GM10248 (cell line): Measurements from ENCODE around the gene CYTH1.
"Not testable (repeated sequence)": the region's sequence is repeated elsewhere in the genome, so short reads cannot be mapped to it uniquely, and the experiment has no call there.

ENCODE experiments used
- CTCF ChIA-PET: fragments of 300-600 bp; sonication (Branson Sonifier 250); formaldehyde crosslinking; extraction: SDS; loops from one replicate; lab custom pipeline; 2021; ENCODE audit warnings: antibody characterized with exemption; lab: Yijun Ruan, JAX
- POLR2A ChIA-PET: fragments of 350-650 bp; sonication (Branson Sonifier 250); formaldehyde crosslinking; extraction: SDS; loops from one replicate; lab custom pipeline; 2020; ENCODE audit warnings: antibody characterized with exemption; lab: Yijun Ruan, JAX
- DNase-seq: peaks from one replicate; pipeline ENCODE4 v3.0.0; 2012; ENCODE audit errors: extremely low spot score
- CTCF ChIP-seq: IDR thresholded peaks from 2 replicates; pipeline ENCODE4 v1.5.1; 2012; ENCODE audit warnings: mild to moderate bottlenecking, low read depth; ENCODE audit errors: extremely low read depth, missing control alignments, control extremely low read depth

CYTH1 gene

GRCh38 chr17:78781104-78781892, 775 bp downstream of the CYTH1 start:
- TF ChIP-seq CTCF: no peak
- CTCF ChIA-PET: interaction anchor here (1.0 to 3.4 kb wide), 3 partner anchors 16 to 44 kb away, joined by 3 to 12 read pairs (median 3); no protein-coding TSS in a partner anchor
- no peak for DNase-seq

DNA sequence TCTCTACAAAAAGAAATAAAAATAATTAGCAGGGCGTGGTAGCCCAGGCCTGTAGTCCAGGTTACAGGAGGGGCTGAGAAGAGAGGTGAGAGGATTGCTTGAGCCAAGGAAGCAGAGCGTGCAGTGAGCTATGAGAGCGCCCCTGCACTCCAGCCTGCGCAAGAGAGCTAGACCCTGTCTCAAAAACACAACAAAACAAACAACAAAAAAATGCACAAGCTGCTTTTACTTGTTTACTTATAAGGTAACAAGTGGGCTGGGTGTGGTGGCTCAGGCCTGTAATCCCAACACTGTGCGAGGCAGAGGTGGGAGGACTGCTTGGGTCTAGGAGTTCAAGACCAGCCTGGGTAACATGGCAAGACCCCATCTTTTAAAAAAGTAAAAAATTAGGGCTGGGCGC, 1.7 kb downstream of the CYTH1 start:
- POLR2A ChIA-PET: interaction anchor here (0.6 to 1.3 kb wide), 4 partner anchors 9 to 420 kb away, joined by 3 to 11 read pairs (median 3); partner anchors contain the start of gene SOCS3
- CTCF ChIA-PET: interaction anchor here (1.0 to 3.4 kb wide), 6 partner anchors 9 to 43 kb away, joined by 3 to 12 read pairs (median 4); no protein-coding TSS in a partner anchor
- no peak for DNase-seq
- no peak for TF ChIP-seq CTCF

More at GRCh38 chr17:78781104-78781892, 775 bp downstream of the CYTH1 start:
- POLR2A ChIA-PET: interaction anchor here (0.9 kb wide), 1 partner anchor 421 kb away, joined by 3 read pairs; the partner anchor contains the start of gene SOCS3

DNA sequence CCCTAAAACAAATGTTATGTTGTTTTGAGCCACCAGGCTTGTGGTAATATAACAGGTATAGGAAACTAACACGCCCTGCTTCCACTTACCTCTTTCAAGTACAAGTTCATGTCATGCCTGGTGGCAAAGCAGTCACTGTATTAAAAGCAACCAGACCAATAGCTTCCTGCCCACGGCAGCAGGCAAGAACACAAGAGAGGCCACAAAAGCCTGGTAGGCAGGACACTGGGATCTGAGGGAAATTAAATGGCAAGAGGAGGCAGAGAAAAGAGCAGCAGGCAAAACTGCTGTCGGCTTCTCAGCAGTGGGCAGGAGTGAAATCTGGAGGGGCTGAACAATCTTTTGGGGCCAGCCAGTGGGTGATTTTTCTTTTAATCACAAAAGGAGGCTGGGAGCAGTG, 2.2 kb downstream of the CYTH1 start:
- ChIA-PET CTCF (interaction anchor here (1.0 to 3.4 kb wide), 5 partner anchors 8 to 42 kb away, joined by 3 to 12 read pairs (median 4); no protein-coding TSS in a partner anchor), POLR2A (interaction anchor here (1.0 to 1.3 kb wide), 2 partner anchors 8 to 54 kb away, joined by 3 read pairs; no protein-coding TSS in a partner anchor)
- TF ChIP-seq CTCF: no peak
- DNase-seq: no peak

DNA sequence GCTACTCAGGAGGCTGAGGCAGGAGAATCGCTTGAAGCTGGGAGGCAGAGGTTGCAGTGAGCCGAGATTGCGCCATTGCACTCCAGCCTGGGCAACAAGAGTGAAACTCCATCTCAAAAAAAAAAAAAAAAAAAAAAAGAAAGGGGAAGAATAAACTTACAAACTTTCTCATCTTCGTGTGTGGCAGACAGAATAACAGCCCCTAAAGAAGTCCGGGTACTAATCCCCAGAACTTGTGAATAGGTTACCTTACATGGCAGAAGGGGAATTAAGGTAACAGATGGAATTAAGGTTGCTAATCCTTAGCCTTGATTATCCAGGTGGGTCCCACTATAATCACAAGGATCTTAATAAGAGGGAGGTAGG, 2.8 kb downstream of the CYTH1 start:
- CTCF ChIA-PET: interaction anchor here (1.8 to 3.4 kb wide), 3 partner anchors 8 to 42 kb away, joined by 4 to 12 read pairs (median 5); no protein-coding TSS in a partner anchor
- POLR2A ChIA-PET: interaction anchor here (1.0 to 1.3 kb wide), 2 partner anchors 8 to 54 kb away, joined by 3 read pairs; no protein-coding TSS in a partner anchor
- DNase-seq: not testable (repeated sequence)

GRCh38 chr17:78777881-78778280, 4.2 kb downstream of the CYTH1 start:
- ChIA-PET CTCF (interaction anchor here (3.4 kb wide), 1 partner anchor 40 kb away, joined by 12 read pairs; no protein-coding TSS in a partner anchor), POLR2A (interaction anchor here (0.7 kb wide), 2 partner anchors 32 to 421 kb away, joined by 3 to 6 read pairs; no protein-coding TSS in a partner anchor)
- TF ChIP-seq CTCF: no peak
- no peak for DNase-seq

DNA sequence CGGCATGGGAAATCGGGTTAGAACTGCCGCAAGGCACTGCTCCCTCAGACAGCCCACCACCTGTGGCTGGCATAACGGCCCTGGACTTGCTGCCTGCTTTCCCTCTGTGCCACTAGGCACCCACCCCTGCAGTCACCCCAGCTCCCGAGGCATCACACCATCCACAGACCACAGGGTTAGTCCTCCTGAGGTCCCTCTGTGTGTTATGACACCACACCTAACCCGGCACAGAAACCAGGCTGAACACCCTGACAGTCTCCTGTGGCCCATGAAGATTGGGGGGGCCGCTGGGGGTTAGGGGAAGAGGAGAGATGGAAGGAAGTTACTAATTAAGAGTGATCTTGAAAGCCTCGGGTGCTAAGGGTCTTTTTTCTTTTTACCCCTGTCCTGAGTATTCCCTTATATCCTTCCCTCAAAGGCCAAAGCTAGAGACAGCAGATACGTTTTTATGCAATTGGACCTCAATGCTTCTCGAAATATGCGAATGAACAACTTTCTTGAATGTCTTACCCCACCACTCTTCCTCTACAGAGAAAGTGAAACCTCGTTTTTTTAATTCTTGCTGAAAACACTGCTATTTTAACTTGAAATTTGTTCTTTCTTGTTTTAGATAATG, 7.0 kb downstream of the CYTH1 start:
- TF ChIP-seq CTCF: no peak
- CTCF ChIA-PET: interaction anchor here (1.0 to 1.6 kb wide), 3 partner anchors 37 to 66 kb away, joined by 3 to 5 read pairs (median 3); no protein-coding TSS in a partner anchor
- POLR2A ChIA-PET: interaction anchor here (1.7 kb wide), 1 partner anchor 66 kb away, joined by 5 read pairs; no protein-coding TSS in a partner anchor
- DNase-seq: no peak
